Gastroesophageal sphincter (tissue), 3 donors: ENCODE data around the gene PTPRN2.

Experiments
- EP300 ChIP-seq: sonication (generic); formaldehyde crosslinking; IDR thresholded peaks from one replicate; pipeline ENCODE4 v1.6.1; 2017; ENCODE audit warnings: antibody characterized with exemption, mild to moderate bottlenecking
- TF ChIP-seq, protein P1 (sequence below), 4 experiments: fragments of 200-600 bp in 2 of 4; fragments of 450-650 bp in 2 of 4; sonication (generic) in 1 of 4; IDR thresholded peaks; one replicate each; pipeline ENCODE4 v1.5.1; 2017 to 2019; ENCODE audit warnings: antibody characterized with exemption in 4 of 4, mild to moderate bottlenecking in 2 of 4, moderate library complexity in 2 of 4

DNA sequence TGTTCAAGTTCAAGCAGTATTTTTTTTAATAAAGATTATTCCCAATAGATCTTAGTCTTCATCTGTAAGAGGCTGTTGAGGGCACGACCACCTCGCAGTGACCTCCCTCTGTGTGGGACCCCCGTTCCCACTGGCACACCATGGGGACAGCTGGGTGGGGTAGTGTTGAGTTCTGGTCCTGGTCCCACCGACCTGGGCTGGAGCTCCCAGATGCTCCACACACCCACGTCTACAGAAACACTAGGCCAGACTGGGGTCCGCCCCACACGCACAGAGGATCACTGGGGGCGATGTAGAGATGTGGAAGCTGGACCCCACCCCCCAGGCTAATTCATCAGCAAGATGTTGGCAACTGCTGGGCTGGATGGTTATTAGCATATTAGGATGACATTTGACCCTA, 623.6 kb downstream of the PTPRN2 start:
- TF ChIP-seq, protein P1, sequence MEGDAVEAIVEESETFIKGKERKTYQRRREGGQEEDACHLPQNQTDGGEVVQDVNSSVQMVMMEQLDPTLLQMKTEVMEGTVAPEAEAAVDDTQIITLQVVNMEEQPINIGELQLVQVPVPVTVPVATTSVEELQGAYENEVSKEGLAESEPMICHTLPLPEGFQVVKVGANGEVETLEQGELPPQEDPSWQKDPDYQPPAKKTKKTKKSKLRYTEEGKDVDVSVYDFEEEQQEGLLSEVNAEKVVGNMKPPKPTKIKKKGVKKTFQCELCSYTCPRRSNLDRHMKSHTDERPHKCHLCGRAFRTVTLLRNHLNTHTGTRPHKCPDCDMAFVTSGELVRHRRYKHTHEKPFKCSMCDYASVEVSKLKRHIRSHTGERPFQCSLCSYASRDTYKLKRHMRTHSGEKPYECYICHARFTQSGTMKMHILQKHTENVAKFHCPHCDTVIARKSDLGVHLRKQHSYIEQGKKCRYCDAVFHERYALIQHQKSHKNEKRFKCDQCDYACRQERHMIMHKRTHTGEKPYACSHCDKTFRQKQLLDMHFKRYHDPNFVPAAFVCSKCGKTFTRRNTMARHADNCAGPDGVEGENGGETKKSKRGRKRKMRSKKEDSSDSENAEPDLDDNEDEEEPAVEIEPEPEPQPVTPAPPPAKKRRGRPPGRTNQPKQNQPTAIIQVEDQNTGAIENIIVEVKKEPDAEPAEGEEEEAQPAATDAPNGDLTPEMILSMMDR (IDR thresholded peaks at IDR 0.05), result no peak
- no peak for TF ChIP-seq EP300
